Stimulated activated CD4-positive, alpha-beta T cell treated with anti-CD3 and anti-CD28 coated beads, Interleukin-1b, Interleukin-23, amount 100 ng/mL, for 48 hours (primary cell): ENCODE measurements around the gene SLC34A1.

ENCODE experiments used
- DNase-seq: peaks from one replicate; pipeline ENCODE4 v3.0.0-alpha.2; 2020

Gene SLC34A1

DNA sequence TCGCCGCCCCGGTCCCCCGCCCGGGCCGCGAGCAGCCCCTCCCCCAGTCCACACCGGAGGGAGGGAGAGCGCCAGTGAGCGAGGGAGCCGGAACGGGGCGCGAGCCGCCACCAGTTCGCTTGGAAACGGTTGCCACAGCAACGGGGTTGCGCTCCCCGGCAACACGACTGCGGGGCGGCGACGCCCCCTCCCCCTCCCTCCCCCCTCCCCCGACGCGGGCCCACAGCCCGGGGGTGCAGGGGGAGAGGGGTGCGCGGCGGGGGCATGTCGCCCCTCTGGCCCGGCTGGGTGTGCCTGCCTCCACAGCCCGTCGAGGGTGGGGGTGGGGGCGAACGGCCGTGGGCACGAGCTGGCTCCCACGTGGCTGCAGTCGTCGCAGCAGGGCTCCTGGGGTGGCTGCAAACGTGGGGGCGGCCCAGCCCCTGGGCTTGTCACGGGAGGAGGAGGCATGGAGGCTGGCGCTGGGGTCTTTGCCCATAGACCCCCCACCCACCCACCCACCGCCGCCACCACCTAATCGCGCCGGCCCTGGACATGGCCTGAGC lies 62.9 kb downstream of the SLC34A1 start:
- DNase-seq, result peak; percentile 72

DNA sequence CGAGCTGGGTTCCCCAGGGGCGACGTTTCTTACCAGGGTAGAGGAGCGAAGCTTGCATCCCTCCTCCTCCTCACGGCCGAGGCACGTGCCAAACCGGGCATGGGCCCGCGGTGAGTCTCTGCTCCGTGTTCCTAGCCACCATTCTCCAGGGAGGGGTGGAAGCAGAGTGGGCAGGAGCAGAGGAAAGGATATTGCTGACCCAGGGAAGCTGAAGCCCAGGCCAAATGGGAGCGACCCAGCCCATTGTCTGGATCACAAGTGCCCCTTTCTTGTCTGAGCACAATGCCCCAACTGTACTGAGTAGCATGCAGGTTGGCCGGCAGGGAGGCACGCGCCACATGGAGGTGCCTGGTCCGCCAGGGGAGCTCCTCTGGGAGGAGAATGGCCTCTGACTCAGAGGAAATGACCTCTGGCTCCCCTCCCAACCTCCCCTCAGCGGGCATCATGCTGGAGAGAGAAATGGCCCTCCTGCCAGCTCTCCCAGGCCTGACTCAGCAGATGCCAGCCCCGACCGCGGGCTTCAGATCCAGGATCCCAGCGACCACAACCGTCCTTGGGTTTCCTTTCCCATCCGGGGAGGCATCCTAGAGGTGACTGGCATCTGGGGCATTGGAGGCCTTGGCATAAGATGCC lies 63.5 kb downstream of the SLC34A1 start:
- DNase-seq, result no peak
